GM21717 (cell line): Measurements from ENCODE around the gene CCDC51.

Experiments
- ATAC-seq: cut with Tn5 transposase; IDR thresholded peaks from one replicate; pipeline ENCODE4 v1.9.1; 2021; ENCODE audit warnings: mild to moderate bottlenecking, moderate library complexity; ENCODE audit not compliant: unreplicated experiment

The CCDC51 gene

DNA sequence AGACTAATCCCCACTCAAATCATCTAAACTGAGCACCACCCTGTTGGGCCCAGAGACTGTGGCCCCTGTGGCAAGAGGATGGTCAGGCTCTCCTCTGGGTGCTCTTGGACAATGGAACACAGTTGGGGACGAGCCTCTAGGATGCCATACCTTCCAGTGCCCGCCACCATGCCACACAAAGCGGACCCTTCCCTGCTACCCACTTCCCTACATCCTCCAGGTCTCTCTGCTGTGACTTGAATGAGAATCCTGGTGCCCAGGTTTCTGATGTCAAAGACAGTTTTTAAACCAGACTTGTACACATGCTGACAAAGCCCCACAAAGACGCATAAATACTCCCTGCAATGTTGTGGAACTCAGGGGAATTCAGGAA is 4.7 kb downstream of the CCDC51 start:
- ATAC-seq, result no peak

DNA sequence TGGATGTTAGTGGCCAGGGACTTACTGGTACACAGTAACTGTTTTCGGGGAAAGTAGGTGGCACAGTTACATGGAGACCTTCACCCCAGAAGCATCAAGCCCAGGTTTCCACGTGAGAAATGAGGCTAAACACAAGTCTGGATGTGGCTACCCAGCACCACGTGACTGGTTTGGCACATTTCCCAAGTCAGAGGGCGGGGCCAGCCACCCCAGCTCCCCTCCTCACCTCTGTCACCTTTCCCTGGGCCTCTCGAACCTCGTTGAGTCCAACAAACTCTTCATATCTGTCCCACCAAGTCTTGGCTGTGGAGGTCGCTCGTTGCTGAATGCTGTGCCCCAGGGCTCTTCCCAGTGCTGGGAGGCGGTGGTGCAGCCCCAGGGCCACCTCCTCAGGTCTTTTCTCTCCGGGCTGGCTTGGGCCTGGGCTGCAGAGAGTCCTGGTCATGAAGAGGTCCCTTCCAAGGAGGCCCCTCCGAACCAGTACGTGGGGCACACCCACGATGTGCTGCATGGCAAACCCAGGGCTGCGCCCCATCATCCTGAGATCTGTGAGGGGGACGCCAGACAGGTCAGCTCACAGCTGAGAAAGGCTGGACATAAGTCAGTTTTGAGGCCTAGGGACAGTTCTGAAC is 5.2 kb downstream of the CCDC51 start:
- ATAC-seq, result no peak

GRCh38 chr3:48433472-48434118 is 6.3 kb downstream of the CCDC51 start:
- ATAC-seq, result no peak

DNA sequence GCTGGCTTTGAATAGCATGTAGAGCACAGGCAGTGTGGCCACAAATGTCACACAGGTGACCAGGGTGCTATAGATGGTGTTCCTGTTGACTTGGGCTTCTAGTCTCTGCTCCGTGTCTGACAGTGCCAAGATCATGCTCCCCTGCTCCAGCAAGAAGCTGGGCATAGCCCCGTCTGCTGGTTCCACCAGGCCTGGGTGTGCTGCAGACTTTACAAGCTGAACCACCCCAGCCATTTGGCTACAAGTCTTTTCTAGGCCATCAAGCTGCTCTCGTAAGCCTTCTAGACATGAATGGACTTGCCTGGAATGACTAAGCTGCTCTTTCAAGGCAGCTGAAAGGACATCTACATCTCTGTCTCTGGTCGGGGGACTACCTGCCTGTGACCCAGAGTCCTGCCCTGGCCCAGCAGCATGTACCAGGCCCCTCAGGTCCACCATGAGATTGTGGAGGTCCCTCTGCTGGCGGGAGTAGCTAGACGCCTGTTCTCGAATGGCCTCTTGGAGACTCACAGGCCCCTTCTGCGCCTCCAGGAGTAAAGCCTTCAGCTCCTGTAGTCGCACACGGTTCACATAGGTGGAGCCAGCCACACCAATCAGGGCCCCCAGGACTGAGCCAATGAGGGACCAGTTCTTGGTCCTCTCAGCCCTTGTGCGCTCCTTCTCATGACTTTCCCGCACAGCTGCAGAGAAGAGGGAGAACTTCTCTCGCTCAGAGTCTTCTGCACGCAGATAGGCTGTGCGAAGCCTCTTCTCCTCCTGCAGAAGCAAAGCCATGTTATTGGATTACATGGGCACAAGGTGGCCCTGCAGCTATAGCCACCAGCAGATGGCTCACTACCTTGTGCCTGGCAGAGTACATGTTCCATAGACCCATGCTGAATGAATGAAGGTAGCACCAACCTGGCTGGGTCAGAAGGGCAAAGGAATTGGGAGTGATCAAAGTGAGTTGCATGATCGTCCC is 7.2 kb downstream of the CCDC51 start:
- no peak for ATAC-seq

DNA sequence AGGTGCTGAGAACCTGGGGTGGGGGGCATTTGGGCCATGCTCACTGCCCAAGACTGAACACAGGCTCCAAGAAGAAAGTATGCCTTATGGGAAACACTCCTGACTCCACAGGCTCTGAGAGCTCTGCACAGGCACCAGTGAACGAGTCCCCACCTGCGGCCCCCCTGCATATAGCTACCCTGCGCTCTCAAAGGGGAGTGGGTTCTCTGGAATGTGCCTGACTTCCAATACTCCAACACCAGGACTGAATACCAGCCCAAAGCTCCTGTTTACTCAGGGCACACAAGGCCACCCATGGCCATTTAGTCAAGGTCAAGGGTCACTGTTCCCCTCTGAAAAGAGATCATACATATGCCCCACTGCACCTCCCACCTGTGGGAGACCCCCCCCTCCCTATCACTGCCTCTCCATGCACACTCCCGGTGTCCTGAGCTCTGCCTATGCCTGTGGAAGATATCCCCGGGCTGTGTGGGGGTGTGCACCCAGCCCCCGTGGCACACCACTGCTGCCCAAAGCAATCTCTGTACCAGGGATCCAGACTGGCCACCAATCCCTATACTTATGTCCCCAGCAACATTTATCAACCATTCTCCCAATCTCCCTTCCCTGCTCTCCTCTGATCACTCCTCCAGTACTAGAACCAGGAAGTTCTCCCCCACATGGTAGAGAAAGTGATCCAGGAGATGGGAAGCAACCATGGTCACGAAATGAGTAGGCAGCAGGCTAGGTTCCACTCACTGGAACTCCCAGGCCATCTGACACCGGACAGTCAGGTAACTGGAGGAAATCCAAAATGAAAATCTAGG is 8.5 kb downstream of the CCDC51 start:
- ATAC-seq, result no peak

GRCh38 chr3:48430708-48431101 is 9.2 kb downstream of the CCDC51 start:
- ATAC-seq, result no peak

- no peak for ATAC-seq
Observed at GRCh38 chr3:48429960-48430707, 9.8 kb downstream of the CCDC51 start, which contains the start of gene PLXNB1. Gene PLXNB1 (minus strand): TSS chr3:48430086. CDS start chr3:48424611, 5,475 bp downstream.

GRCh38 chr3:48429317-48429959 is 10.5 kb downstream of the CCDC51 start:
- no peak for ATAC-seq

- ATAC-seq, result no peak
Observed at GRCh38 chr3:48428572-48429316, 11.2 kb downstream of the CCDC51 start.

DNA sequence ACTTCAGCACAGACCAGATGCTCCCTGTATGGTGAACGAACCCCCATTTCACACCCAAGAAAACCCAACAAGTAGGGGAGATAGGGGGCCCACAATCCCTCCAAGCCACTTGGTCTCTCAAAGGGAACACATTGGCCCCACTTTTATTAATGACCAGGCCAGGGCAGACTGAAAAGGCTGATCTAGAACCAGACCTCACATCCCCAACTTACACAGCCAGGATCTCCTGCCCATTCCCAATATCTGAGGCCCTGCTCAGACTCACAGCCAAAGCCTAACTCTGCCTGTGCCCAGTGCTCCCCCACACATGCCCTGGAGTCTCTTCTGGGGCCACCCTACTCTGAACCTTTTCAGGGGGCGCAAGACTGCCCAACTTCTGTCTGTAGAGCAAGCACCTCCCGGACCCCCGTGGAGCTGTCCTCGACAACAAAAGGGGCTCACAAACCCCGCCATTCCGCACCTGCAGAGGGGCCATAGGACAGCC is 11.8 kb downstream of the CCDC51 start:
- no peak for ATAC-seq

- no peak for ATAC-seq
Observed at GRCh38 chr3:48427630-48427962, 12.3 kb downstream of the CCDC51 start.

- no peak for ATAC-seq
Observed at GRCh38 chr3:48426944-48427629, 12.8 kb downstream of the CCDC51 start.

GRCh38 chr3:48426401-48426909 is 13.5 kb downstream of the CCDC51 start:
- no peak for ATAC-seq

DNA sequence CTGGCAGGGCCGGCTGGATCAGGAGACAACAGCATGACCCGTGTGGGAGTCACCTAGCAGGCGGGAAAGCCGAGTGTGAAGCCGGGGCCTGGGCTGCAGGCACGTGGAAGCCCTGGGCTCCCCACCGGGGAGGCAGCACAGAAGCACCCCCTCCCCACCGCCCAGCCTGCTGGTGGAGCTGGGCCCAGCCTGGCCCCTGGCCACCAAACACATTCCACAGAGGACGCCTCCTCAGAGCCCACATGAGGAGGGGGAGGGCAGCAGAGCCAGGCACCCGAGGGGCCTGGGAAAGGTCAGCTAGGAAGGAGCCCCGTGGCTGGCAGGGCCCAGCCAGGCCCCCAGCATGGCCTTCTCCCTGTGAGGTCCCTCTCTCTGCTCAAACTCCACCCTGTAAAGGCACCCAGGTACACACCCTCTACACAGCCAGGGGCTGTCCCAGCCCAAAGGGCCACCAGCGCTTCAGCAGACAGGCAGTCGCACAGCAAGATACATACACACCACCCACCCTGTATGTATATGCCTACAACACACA is 14.6 kb downstream of the CCDC51 start:
- ATAC-seq, result no peak

DNA sequence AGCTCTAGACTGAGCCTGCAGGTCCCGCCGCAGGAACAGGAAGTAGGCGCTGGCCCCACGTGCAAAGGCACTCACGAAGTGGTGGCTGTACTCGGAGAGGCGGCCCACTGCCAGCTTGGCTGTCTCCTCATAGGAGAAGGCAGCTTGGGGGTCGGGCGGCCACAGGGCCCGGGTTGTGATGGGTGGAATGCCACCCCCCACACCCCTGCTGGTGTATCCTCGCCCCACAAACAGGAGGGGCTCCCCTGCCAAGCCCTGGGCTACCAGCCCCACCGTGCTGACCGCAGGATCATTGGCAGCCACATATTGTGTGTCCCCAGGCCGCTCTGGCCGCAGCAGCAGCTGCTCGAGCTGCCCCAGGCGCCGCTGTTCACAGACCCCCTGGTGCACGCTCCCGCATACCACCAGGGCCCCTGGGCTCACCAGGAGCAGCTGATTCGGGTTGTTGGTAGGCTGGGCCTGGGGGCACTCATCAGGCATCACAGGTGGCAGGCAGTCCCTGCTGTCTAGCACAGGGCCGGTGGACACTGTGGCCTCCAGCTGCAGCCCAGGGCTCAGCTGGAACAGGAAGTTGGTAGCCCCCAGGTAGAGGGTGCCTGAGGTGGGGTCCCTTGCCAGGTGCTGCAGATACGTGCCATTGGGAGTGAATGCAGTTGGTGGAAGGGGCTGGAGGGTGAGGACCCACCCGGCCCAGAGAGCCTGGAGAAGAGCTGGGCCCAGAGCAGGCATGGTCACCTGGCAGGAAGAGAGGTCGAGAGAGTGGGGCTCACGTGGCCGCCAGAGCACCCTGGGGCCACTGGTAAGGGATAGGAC is 15.8 kb downstream of the CCDC51 start:
- ATAC-seq, result no peak

GRCh38 chr3:48423241-48423882 is 16.6 kb downstream of the CCDC51 start:
- no peak for ATAC-seq

GRCh38 chr3:48422681-48423080 is 17.2 kb downstream of the CCDC51 start:
- ATAC-seq, result no peak
